HepG2 (cell line): ENCODE results near the gene AADAT. TPM values are rescaled to one million over a fixed set of nuclear protein-coding genes. Genes with fewer than 3 reads are reported as not detected.

Experiments
- AGO1 ChIP-seq: fragments of 200-400 bp; formaldehyde crosslinking; IDR thresholded peaks from 2 replicates; pipeline ENCODE4 v1.6.1; 2017; ENCODE audit warnings: mild to moderate bottlenecking, low read depth, low read length, moderate library complexity; ENCODE audit not compliant: poor library complexity, severe bottlenecking
- CBX2 ChIP-seq, 2 experiments: fragments of 200-600 bp in 1 of 2; sonication (generic); formaldehyde crosslinking in 1 of 2; IDR thresholded peaks; 2 replicates each; pipeline versions ENCODE4 v1.7.0 to v1.8.1; 2018 to 2022; ENCODE audit warnings: low read depth in 2 of 2, low read length in 1 of 2, mild to moderate bottlenecking in 1 of 2, missing genetic modification reagents in 1 of 2
- ETV6 ChIP-seq: sonication (generic); formaldehyde crosslinking; conservative IDR thresholded peaks from 2 replicates; pipeline ENCODE4 v1.4.0; 2020; ENCODE audit warnings: missing genetic modification reagents
- HMGXB3 ChIP-seq: sonication (generic); formaldehyde crosslinking; IDR thresholded peaks from 2 replicates; pipeline ENCODE4 v1.4.0; 2020; ENCODE audit warnings: missing genetic modification reagents, borderline replicate concordance
- HNF1B ChIP-seq: sonication (generic); formaldehyde crosslinking; IDR thresholded peaks from 2 replicates; pipeline ENCODE4 v1.5.1; 2020; ENCODE audit warnings: mild to moderate bottlenecking, moderate library complexity, missing genetic modification reagents
- HOXA3 ChIP-seq: sonication (generic); formaldehyde crosslinking; IDR thresholded peaks from 2 replicates; pipeline ENCODE4 v1.5.0; 2020; ENCODE audit warnings: missing genetic modification reagents
- MAF1 ChIP-seq: sonication (generic); formaldehyde crosslinking; IDR thresholded peaks from 2 replicates; pipeline ENCODE4 v1.5.0; 2020; ENCODE audit warnings: missing genetic modification reagents, borderline replicate concordance
- RFXANK ChIP-seq: IDR thresholded peaks from 2 replicates; pipeline ENCODE4 v1.6.1; 2016
- SOX6 ChIP-seq, 2 experiments: fragments of 450-650 bp in 1 of 2; sonication (generic) in 1 of 2; formaldehyde crosslinking in 1 of 2; IDR thresholded peaks; 2 replicates each; pipeline versions ENCODE4 v1.4.0 to v1.6.1; 2017 to 2020; ENCODE audit warnings: antibody characterized with exemption in 1 of 2, mild to moderate bottlenecking in 1 of 2, missing genetic modification reagents in 1 of 2
- TSC22D2 ChIP-seq: sonication (generic); formaldehyde crosslinking; IDR thresholded peaks from 2 replicates; pipeline ENCODE4 v1.5.1; 2020; ENCODE audit warnings: missing genetic modification reagents, mild to moderate bottlenecking, borderline replicate concordance
- ZNF136 ChIP-seq: sonication (generic); formaldehyde crosslinking; IDR thresholded peaks from 2 replicates; pipeline ENCODE4 v1.8.1; 2022; ENCODE audit warnings: low read depth, mild to moderate bottlenecking, moderate library complexity, missing genetic modification reagents
- ZNF234 ChIP-seq: sonication (generic); formaldehyde crosslinking; conservative IDR thresholded peaks from 2 replicates; pipeline ENCODE4 v1.5.1; 2020; ENCODE audit warnings: mild to moderate bottlenecking, missing genetic modification reagents
- ZNF547 ChIP-seq: sonication (generic); formaldehyde crosslinking; IDR thresholded peaks from 2 replicates; pipeline ENCODE4 v1.5.1; 2020; ENCODE audit warnings: mild to moderate bottlenecking, missing genetic modification reagents
- ZNF607 ChIP-seq: sonication (generic); formaldehyde crosslinking; IDR thresholded peaks from 2 replicates; pipeline ENCODE4 v1.5.1; 2020; ENCODE audit warnings: missing genetic modification reagents, mild to moderate bottlenecking, borderline replicate concordance
- ZNF720 ChIP-seq: sonication (generic); formaldehyde crosslinking; IDR thresholded peaks from 2 replicates; pipeline ENCODE4 v1.4.0; 2020; ENCODE audit warnings: missing genetic modification reagents
- ZNF761 ChIP-seq: sonication (generic); formaldehyde crosslinking; conservative IDR thresholded peaks from 2 replicates; pipeline ENCODE4 v1.4.0; 2020; ENCODE audit warnings: mild to moderate bottlenecking, missing genetic modification reagents
- polyA plus RNA-seq, 8 experiments: library from polyadenylated mRNA; depleted of rRNA in 3 of 8; stranded (reverse) in 7 of 8; unstranded in 1 of 8; fragments of >200 nt; fragmentation: Illumina TruSeq in 4 of 8; extraction: Trizol in 4 of 8; gene quantifications; 2 replicates each; pipeline versions ENCODE4 v1.2.1 to v1.2.3, GENCODE V29; 2011 to 2016; ENCODE audit warnings: low read depth in 4 of 8, missing spikeins in 1 of 8, mixed read lengths in 1 of 8; ENCODE audit not compliant: insufficient read depth in 1 of 8
- total RNA-seq, 5 experiments: library from RNA; depleted of rRNA; stranded (reverse); fragments of >200 nt; fragmentation: Illumina TruSeq; extraction: Trizol; gene quantifications; 2 replicates each; pipeline ENCODE4 v1.2.3, GENCODE V29; 2016; ENCODE audit warnings: low read depth in 1 of 5
- TF ChIP-seq, protein P1 (sequence below), 2 experiments: sonication (generic) in 1 of 2; formaldehyde crosslinking in 1 of 2; IDR thresholded peaks; 2 replicates each; pipeline versions ENCODE4 v1.4.0 to v1.6.1; 2018 to 2020; ENCODE audit warnings: missing genetic modification reagents in 2 of 2, borderline replicate concordance in 1 of 2, low read depth in 1 of 2, mild to moderate bottlenecking in 1 of 2, missing biosample characterization in 1 of 2
- TF ChIP-seq, protein P2 (sequence below): sonication (generic); formaldehyde crosslinking; IDR thresholded peaks from 2 replicates; pipeline ENCODE4 v1.5.0; 2020; ENCODE audit warnings: missing genetic modification reagents

Gene AADAT
- total and polyA plus RNA-seq, 2 of the 13 experiments (the other 11 are each of a cell fraction or from before 2014, with no cell fraction given), result 6.1 to 9.1 TPM

GRCh38 chr4:170089668-170090351 lies at the start of gene AADAT (continued):
- TF ChIP-seq TSC22D2 (CRISPR knock-in tag) (no peak), HNF1B (CRISPR knock-in tag) (0 out of 2 replicates have a peak, but pooled peaks have one; percentile 25), HMGXB3 (CRISPR knock-in tag) (no peak), ZNF720 (CRISPR knock-in tag) (no peak), CBX2 (IDR thresholded peaks at IDR 0.05; ENCODE audit: low read depth, low read length) (no peak), CBX2 (CRISPR knock-in tag; IDR thresholded peaks at IDR 0.05; ENCODE audit: low read depth) (no peak), ZNF136 (CRISPR knock-in tag) (no peak), SOX6 (IDR thresholded peaks at IDR 0.05) (no peak), SOX6 (CRISPR knock-in tag; IDR thresholded peaks at IDR 0.05) (peak; percentile 66), AGO1 (no peak), RFXANK (CRISPR knock-in tag) (no peak), ZNF547 (CRISPR knock-in tag) (peak; percentile 18; the same call in 1 of the 2 replicates), HOXA3 (CRISPR knock-in tag) (peak; percentile 67), ZNF234 (CRISPR knock-in tag) (no peak), MAF1 (CRISPR knock-in tag) (peak; percentile 57; the same call in 1 of the 2 replicates), ZNF761 (CRISPR knock-in tag) (0 out of 2 replicates have a peak, but pooled peaks have one; percentile 67), ETV6 (no peak), ZNF607 (CRISPR knock-in tag) (no peak)
- TF ChIP-seq, protein P1, sequence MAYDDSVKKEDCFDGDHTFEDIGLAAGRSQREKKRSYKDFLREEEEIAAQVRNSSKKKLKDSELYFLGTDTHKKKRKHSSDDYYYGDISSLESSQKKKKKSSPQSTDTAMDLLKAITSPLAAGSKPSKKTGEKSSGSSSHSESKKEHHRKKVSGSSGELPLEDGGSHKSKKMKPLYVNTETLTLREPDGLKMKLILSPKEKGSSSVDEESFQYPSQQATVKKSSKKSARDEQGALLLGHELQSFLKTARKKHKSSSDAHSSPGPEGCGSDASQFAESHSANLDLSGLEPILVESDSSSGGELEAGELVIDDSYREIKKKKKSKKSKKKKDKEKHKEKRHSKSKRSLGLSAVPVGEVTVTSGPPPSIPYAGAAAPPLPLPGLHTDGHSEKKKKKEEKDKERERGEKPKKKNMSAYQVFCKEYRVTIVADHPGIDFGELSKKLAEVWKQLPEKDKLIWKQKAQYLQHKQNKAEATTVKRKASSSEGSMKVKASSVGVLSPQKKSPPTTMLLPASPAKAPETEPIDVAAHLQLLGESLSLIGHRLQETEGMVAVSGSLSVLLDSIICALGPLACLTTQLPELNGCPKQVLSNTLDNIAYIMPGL (CRISPR knock-in tag; IDR thresholded peaks at IDR 0.05; ENCODE audit: borderline replicate concordance in 1 of 2, low read depth in 1 of 2), result peak; percentile 88 to 91
- TF ChIP-seq, protein P2, sequence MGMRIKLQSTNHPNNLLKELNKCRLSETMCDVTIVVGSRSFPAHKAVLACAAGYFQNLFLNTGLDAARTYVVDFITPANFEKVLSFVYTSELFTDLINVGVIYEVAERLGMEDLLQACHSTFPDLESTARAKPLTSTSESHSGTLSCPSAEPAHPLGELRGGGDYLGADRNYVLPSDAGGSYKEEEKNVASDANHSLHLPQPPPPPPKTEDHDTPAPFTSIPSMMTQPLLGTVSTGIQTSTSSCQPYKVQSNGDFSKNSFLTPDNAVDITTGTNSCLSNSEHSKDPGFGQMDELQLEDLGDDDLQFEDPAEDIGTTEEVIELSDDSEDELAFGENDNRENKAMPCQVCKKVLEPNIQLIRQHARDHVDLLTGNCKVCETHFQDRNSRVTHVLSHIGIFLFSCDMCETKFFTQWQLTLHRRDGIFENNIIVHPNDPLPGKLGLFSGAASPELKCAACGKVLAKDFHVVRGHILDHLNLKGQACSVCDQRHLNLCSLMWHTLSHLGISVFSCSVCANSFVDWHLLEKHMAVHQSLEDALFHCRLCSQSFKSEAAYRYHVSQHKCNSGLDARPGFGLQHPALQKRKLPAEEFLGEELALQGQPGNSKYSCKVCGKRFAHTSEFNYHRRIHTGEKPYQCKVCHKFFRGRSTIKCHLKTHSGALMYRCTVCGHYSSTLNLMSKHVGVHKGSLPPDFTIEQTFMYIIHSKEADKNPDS (CRISPR knock-in tag), result no peak
